Epithelial cell of proximal tubule (primary cell): Measurements from ENCODE around the gene EPHA4. TPM values are rescaled to one million over a fixed set of nuclear protein-coding genes. Genes with fewer than 3 reads are reported as not detected.

ENCODE experiments used
- DNase-seq: peaks from one replicate; pipeline ENCODE4 v3.0.0-alpha.2; 2011; ENCODE audit warnings: low read depth
- H3K4me3 ChIP-seq: 2 replicates; pipeline ENCODE4 v1.5.1; 2011; ENCODE audit warnings: low read depth, mild to moderate bottlenecking, low read length
- total RNA-seq: library from RNA; depleted of rRNA; stranded (reverse); fragments of >200 nt; gene quantifications from 2 replicates; pipeline ENCODE4 v1.2.3, GENCODE V29; 2015
- TF ChIP-seq, protein P1 (sequence below): conservative IDR thresholded peaks from 2 replicates; pipeline ENCODE4 v1.5.1; 2012; ENCODE audit warnings: low read depth, mild to moderate bottlenecking, low read length

EPHA4 gene
- total RNA-seq, 1 donor from 2014 or later = 13.3 TPM

DNA sequence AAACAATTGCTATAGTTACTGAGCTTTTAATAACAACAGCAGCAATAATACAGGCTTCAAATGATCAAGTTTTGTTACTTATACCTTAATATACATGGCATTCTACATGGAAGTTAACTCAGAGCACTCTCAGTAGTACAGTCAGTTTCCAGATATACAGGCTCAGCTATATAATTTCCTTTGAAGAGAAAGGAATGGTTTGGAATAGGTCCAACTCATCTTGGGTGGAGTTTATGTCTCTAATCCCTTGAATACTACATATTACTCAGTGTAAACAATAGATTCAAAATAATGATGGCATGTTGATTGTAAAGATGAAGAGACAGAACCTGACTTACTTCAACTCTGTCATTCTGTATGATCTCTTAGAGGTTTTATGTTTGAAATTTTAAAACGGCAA lies 174.9 kb downstream of the EPHA4 start:
- no peak for DNase-seq
- TF ChIP-seq, protein P1, sequence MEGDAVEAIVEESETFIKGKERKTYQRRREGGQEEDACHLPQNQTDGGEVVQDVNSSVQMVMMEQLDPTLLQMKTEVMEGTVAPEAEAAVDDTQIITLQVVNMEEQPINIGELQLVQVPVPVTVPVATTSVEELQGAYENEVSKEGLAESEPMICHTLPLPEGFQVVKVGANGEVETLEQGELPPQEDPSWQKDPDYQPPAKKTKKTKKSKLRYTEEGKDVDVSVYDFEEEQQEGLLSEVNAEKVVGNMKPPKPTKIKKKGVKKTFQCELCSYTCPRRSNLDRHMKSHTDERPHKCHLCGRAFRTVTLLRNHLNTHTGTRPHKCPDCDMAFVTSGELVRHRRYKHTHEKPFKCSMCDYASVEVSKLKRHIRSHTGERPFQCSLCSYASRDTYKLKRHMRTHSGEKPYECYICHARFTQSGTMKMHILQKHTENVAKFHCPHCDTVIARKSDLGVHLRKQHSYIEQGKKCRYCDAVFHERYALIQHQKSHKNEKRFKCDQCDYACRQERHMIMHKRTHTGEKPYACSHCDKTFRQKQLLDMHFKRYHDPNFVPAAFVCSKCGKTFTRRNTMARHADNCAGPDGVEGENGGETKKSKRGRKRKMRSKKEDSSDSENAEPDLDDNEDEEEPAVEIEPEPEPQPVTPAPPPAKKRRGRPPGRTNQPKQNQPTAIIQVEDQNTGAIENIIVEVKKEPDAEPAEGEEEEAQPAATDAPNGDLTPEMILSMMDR = no peak
- H3K4me3 ChIP-seq = no peak overlapping the region

DNA sequence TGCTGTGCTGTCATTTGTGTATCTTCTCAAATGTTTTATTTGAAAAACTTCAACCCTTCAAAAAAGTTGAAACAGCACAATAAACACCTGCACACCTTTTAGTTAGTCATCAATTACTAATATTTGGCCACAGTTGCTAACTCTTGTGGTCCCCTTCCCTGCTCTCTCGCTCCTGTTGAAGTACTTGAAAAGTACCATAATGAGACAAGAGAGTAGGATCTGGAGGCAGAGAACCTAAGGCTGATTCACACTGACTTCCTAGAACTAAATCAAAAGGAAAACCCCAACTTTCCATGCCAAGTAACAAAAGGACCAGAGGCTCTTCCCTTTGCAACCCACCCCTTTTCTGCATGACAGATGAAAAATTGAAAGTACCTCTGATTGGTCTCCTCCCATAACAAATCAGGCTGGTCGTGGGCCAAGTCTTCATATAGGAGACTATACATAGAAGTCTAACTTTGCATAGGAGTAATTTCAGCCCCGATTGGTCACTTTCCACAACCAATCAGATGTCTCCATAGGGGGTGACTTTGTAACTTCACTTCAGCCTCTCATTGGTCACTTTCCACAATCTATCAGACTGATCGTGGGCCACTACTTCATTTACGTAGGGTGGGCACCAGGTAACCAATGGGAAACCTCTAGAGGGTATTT lies 179.7 kb downstream of the EPHA4 start:
- TF ChIP-seq, protein P1 = no peak
- no peak for DNase-seq

DNA sequence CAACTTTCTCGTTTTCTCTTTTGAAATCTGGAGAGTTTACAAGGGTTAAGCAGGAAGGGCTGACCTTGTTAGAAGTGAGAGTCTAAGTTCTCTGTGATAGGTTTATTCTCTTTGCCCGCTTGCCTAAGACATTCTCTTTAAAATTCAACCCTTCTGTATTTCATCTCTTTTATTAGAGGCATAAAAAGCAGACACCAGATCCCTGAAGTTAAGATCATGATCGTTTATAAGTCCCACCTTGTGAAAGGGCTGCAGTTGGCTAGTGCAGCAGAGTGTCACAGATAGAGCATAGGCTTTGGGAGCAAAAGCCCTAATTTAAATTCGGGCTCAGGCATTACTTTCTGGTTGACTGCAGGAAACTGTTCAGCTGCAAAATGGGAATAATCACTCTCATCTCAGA lies 181.2 kb downstream of the EPHA4 start:
- TF ChIP-seq, protein P1 = no peak
- DNase-seq = no peak
- H3K4me3 ChIP-seq = no peak overlapping the region

More for the DNA sequence above, 179.7 kb downstream of the EPHA4 start:
- H3K4me3 ChIP-seq = no peak overlapping the region

DNA sequence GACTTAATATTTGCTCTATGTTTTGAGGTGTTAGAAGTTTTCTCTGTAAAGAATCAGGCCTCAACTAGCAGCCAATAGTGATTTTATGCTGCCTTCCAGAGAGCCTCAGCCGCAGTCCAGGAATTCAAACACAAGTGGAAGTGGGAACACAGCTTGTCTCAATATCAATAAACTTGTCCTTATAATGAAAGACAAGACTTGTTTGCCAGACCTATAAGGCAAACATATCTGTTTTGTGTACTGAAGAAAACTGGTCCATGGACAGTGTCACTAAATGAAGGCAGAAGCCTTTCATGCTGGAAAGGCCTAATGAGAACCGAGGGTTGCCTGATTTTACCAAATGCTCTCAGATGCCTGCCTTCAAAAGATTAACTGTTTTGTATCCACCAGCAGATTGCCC lies 182.2 kb downstream of the EPHA4 start:
- no peak overlapping the region for H3K4me3 ChIP-seq
- no peak for DNase-seq
- TF ChIP-seq, protein P1 = no peak

DNA sequence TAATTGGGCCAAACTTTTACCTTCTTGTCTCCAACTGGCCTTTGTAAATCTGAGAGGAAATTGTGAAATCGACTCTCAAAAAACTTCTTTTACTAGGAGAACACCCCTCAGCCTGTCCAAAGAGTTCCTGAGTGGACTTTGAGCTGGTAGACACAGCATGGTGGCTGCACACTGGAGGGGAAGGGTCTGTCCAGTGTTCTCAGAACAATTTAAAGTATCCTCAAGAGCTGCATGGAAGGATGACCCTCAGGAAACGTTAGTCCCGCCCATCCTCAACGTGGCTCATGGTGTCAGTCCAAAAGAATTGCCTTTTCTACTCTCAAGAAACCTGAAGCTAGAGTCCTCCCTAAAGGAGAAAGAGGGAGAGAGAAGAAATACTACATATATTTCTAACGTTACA lies 182.7 kb downstream of the EPHA4 start:
- DNase-seq = no peak
- no peak overlapping the region for H3K4me3 ChIP-seq
- TF ChIP-seq, protein P1 = no peak

DNA sequence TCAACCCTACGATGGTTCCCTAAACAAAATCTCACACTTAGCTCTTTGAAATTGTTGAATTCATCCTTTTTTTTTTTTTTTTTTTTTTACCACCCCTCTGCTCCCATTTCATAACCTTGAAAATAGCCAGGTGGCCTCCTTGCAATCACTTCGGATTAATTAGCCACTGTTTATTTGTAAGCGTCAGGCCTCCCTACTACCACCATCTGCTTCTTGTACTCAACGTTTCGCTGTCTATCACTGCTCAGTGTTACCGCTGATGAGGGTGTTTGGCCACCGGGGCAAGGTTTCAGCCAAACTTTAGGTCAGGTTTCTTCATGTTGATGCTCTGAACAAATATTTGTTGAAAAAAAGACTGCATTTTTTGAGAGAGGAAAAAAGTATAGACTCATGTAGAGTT lies 183.2 kb downstream of the EPHA4 start:
- TF ChIP-seq, protein P1 = no peak
- no peak for DNase-seq
- no peak overlapping the region for H3K4me3 ChIP-seq

DNA sequence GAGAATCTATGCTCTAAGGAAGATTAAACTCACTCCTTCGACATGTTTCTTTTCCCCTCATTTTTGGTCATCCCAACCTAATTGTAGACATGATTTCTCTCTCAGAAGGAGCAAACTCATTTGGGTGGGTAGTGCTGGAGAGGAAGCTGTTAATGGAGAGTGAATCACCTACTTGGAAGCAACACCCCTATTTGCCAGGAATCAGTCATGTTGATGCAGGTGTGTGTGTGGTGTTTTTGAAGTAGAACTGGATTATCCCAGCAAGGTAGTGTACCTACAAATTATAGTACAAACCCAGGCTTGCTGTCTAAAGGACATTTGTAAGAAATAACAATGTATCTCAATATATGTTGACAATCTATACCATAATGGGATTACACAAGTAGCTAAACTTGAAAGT lies 186.4 kb downstream of the EPHA4 start:
- TF ChIP-seq, protein P1 = no peak
- DNase-seq = no peak
- H3K4me3 ChIP-seq = no peak overlapping the region
